ENCODE results near the gene ADAMTS7. TPM values are rescaled to one million over a fixed set of nuclear protein-coding genes. Genes with fewer than 3 reads are reported as not detected.
"Not testable (repeated sequence)": the region's sequence is repeated elsewhere in the genome, so short reads cannot be mapped to it uniquely, and the experiment has no call there.

The ADAMTS7 gene
- total RNA-seq, 1 donor from 2014 or later = 27.4 TPM

GRCh38 chr15:78752492-78753358, 58.5 kb downstream of the ADAMTS7 start:
- H3K4me3 ChIP-seq (ENCODE audit: low read depth, low read length) = no peak overlapping the region
- no peak for DNase-seq (ENCODE audit: low read depth)
- no peaks in the 10 kb centered on the region for H3K27me3 ChIP-seq (ENCODE audit: control insufficient read depth, insufficient read depth, low read length)
- H3K36me3 ChIP-seq (ENCODE audit: control insufficient read depth, insufficient read depth, low read length) = no peaks in the 10 kb centered on the region
- no peak for TF ChIP-seq CTCF (IDR thresholded peaks at IDR 0.05; ENCODE audit: insufficient read depth, low read length, poor library complexity, severe bottlenecking)

- no peak for TF ChIP-seq CTCF (IDR thresholded peaks at IDR 0.05; ENCODE audit: insufficient read depth, low read length, poor library complexity, severe bottlenecking)
- Histone ChIP-seq H3K27me3 (ENCODE audit: control insufficient read depth, insufficient read depth, low read length) (no peaks in the 10 kb centered on the region), H3K36me3 (ENCODE audit: control insufficient read depth, insufficient read depth, low read length) (no peaks in the 10 kb centered on the region), H3K4me3 (ENCODE audit: low read depth, low read length) (no peak overlapping the region)
- DNase-seq (ENCODE audit: low read depth) = no peak
Measured at GRCh38 chr15:78751602-78751979, 59.7 kb downstream of the ADAMTS7 start.

GRCh38 chr15:78750974-78751601, 60.2 kb downstream of the ADAMTS7 start:
- TF ChIP-seq CTCF (IDR thresholded peaks at IDR 0.05; ENCODE audit: insufficient read depth, low read length, poor library complexity, severe bottlenecking) = peak; percentile 92
- H3K27me3 ChIP-seq (ENCODE audit: control insufficient read depth, insufficient read depth, low read length); H3K4me3 ChIP-seq (ENCODE audit: low read depth, low read length); H3K36me3 ChIP-seq (ENCODE audit: control insufficient read depth, insufficient read depth, low read length): not testable (repeated sequence)
- DNase-seq (ENCODE audit: low read depth) = peak; percentile 50

GRCh38 chr15:78750566-78750965, 60.7 kb downstream of the ADAMTS7 start:
- H3K36me3 ChIP-seq (ENCODE audit: control insufficient read depth, insufficient read depth, low read length) = no peaks in the 10 kb centered on the region
- no peak overlapping the region for H3K4me3 ChIP-seq (ENCODE audit: low read depth, low read length)
- no peak for DNase-seq (ENCODE audit: low read depth)
- no peaks in the 10 kb centered on the region for H3K27me3 ChIP-seq (ENCODE audit: control insufficient read depth, insufficient read depth, low read length)
- no peak for TF ChIP-seq CTCF (IDR thresholded peaks at IDR 0.05; ENCODE audit: insufficient read depth, low read length, poor library complexity, severe bottlenecking)

GRCh38 chr15:78749831-78750230, 61.4 kb downstream of the ADAMTS7 start:
- Histone ChIP-seq H3K36me3 (ENCODE audit: control insufficient read depth, insufficient read depth, low read length) (no peaks in the 10 kb centered on the region), H3K27me3 (ENCODE audit: control insufficient read depth, insufficient read depth, low read length) (no peaks in the 10 kb centered on the region), H3K4me3 (ENCODE audit: low read depth, low read length) (no peak overlapping the region)
- TF ChIP-seq CTCF (IDR thresholded peaks at IDR 0.05; ENCODE audit: insufficient read depth, low read length, poor library complexity, severe bottlenecking) = no peak
- no peak for DNase-seq (ENCODE audit: low read depth)

GRCh38 chr15:78747877-78748276, 63.4 kb downstream of the ADAMTS7 start:
- H3K4me3 ChIP-seq (ENCODE audit: low read depth, low read length); H3K27me3 ChIP-seq (ENCODE audit: control insufficient read depth, insufficient read depth, low read length); H3K36me3 ChIP-seq (ENCODE audit: control insufficient read depth, insufficient read depth, low read length); DNase-seq (ENCODE audit: low read depth): not testable (repeated sequence)

GRCh38 chr15:78741674-78742073, 69.6 kb downstream of the ADAMTS7 start:
- not testable (repeated sequence) for H3K36me3 ChIP-seq (ENCODE audit: control insufficient read depth, insufficient read depth, low read length); H3K27me3 ChIP-seq (ENCODE audit: control insufficient read depth, insufficient read depth, low read length); DNase-seq (ENCODE audit: low read depth); H3K4me3 ChIP-seq (ENCODE audit: low read depth, low read length)
